GM19193 (cell line): Measurements from ENCODE around the gene NAT16.

ENCODE experiments used
- POLR2A ChIP-seq: IDR thresholded peaks from 4 replicates; pipeline ENCODE4 v1.6.1; 2011; ENCODE audit not compliant: insufficient read depth, insufficient read length; ENCODE audit errors: extremely low read depth

NAT16 gene

GRCh38 chr7:101206665-101207042 lies 26.6 kb upstream of the NAT16 start:
- no peak for TF ChIP-seq POLR2A

DNA sequence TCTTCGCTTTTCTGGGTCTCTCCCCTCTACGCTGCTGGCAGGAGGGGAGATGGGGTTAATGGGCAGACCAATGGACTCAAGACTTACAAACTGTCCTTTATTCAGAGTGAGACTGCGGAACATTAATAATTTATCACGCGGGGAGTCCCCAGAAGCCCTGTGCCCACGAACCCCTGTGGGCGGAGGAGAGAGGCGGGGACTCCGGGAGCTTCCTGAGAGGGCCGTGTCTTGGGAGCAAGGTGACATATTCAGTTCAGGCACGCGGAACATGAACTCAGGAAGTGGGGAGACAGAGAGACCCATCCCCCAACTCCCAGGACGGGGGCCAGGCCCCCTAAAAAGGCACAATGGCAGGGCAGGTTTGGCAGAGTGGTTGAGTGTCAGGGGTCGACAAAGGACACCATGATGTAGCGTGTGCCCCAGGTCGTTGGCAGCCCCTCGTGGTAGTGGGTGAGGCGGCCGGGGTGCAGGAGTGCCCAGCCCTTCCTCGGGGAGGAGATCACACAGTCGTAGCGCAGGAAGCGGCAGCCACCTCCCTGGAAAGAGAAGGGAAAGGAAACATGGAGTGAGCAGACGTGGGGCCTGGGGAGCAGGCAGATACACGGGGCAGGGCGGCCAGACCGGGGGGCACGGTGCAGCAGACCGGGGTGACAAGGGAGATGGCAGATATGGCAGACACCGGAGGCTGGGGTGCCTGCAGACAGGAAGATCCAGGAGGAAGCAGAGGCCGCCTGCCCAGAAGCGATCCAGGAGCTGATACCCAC lies 26.0 kb upstream of the NAT16 start:
- no peak for TF ChIP-seq POLR2A

DNA sequence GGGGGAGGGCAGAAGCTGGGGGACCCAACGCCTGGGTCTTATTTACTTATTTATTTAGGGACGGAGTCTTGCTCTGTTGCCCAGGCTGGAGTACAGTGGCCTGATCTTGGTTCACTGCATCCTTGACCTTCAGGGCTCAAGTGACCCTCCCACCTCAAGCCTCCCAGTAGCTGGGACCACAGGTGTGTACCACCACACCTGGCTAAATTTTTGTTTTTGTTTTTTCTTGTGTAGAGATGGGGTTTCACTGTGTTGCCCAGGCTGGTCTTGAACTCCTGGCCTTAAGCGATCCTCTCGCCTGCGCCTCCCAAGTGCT lies 22.5 kb upstream of the NAT16 start:
- no peak for TF ChIP-seq POLR2A

GRCh38 chr7:101201695-101202602 lies 21.9 kb upstream of the NAT16 start:
- TF ChIP-seq POLR2A = no peak

DNA sequence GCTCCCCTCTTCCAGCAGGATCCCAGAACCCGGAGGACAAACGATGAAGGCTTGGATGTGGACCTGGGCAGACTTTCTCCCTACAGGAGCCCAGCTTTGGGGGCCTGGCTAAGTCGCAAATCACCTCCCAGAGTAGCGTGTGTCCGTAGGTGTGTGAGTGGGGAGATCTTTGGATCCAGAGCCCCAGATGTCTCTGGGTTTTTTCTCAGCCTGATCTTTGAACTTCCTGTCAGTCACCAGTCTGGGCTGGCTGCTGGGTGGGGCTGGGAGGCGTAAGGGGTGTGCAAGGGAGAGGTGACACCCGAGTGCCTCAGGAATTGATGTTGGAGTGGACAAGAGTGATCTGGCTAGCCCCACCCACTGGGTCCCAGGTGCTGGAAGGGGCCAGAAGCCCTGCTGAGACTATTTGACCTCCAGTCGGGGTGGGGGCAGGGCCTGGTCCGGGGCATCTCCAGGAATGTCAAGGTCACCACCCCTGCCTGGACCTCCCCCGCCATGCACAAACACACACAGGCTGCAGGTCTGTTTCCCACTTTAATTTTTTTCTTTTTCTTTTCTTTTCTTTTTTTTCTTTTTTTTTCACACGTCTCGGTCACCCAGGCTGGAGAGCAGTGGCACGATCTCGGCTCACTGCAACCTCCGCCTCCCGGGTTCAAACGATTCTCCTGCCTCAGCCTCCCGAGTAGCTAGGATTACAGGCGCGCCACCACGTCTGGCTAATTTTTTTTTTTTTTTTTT lies 20.9 kb upstream of the NAT16 start, which contains the start of gene MOGAT3:
Gene MOGAT3, minus strand, starts transcription at position 175 of the 738 bp plus-strand sequence. CDS start 182 bp downstream, outside the sequence.
- no peak for TF ChIP-seq POLR2A

DNA sequence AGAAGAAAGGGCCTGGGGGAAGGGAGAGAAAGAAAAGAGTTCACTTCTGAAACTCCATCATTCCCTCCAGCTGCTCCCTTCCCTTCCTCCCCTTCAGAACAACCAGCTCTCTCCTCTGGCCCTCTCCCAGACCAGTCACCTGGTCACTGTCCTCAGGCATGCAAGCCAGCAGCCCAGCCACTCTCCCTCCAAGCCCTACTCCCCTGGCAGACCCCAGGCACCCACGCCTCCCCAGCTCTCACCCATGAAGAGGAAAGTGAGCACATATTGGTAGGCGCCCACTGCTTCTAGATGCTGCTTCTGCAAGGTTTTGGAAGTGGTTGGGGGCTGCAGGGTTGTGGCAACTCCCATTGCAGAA lies 20.4 kb upstream of the NAT16 start:
- TF ChIP-seq POLR2A = no peak

- no peak for TF ChIP-seq POLR2A
Measured at GRCh38 chr7:101198476-101198875, 18.4 kb upstream of the NAT16 start.

GRCh38 chr7:101197991-101198390 lies 17.9 kb upstream of the NAT16 start:
- TF ChIP-seq POLR2A = no peak

- no peak for TF ChIP-seq POLR2A
Measured at GRCh38 chr7:101195884-101196283, 15.8 kb upstream of the NAT16 start.

DNA sequence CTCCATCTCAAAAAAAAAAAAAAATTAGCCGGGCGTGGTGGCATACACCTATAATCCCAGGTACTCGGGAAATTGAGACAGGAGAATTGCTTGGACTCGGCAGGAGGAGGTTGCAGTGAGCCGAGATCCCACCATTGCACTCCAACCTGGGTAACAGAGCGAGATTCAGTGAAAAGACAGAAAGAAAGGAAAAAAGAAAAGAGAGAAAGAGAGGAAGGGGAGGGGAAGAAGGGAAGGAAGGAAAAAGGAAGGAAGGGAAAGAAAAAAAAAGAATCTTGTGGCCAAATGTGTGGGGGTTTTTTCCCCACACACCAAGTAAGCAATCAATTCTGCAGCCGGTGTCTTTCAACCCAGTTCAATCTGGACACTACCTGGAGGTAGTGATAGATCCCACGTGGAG lies 9.0 kb upstream of the NAT16 start:
- no peak for TF ChIP-seq POLR2A

GRCh38 chr7:101186844-101187428 lies 6.8 kb upstream of the NAT16 start:
- no peak for TF ChIP-seq POLR2A

GRCh38 chr7:101186194-101186593 lies 6.1 kb upstream of the NAT16 start:
- no peak for TF ChIP-seq POLR2A

- no peak for TF ChIP-seq POLR2A
Measured at GRCh38 chr7:101185258-101185839, 5.3 kb upstream of the NAT16 start.

GRCh38 chr7:101179713-101180112 lies 380 bp downstream of the NAT16 start:
- no peak for TF ChIP-seq POLR2A

GRCh38 chr7:101179117-101179516 lies 976 bp downstream of the NAT16 start:
- no peak for TF ChIP-seq POLR2A
